Measurements from ENCODE around the gene FSIP1.

FSIP1 gene

DNA sequence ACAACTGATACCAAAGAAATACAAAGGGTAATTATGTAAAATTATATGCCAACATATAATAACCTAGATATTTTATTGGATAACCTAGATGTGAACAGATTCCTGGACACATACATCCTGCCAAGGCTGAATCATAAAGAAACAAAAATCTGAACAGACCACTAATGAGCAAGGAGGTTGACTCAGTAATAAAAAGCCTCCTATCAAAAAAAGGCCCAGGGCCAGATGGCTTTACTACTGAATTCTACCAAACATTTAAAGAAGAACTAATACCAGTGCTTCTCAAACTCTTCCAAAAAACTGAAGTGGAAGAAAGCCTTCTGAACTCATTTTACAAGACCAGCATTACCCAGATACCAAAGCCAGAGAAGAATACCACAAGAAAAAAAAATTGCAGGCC, 169.4 kb downstream of the FSIP1 start:
- peak; percentile 32 for DNase-seq

DNA sequence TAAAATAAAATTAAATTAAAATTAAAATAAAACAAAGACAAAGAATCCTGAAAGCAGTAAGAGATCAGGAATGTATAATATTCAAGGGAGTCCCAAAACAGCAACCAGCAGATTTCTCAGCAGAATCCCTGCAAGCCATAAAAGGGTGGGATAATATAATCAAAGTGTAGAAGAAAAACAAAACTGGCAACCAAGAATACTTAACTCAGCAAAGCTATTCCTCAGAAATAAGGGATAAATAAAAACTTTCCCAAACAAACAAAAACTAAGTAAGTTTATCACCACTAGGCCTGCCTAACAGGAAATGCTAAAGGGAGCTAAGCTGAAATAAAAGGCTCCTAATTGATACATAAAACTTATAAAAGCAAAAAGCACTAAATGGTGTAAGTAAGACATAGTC, 172.0 kb downstream of the FSIP1 start:
- DNase-seq, result no peak

DNA sequence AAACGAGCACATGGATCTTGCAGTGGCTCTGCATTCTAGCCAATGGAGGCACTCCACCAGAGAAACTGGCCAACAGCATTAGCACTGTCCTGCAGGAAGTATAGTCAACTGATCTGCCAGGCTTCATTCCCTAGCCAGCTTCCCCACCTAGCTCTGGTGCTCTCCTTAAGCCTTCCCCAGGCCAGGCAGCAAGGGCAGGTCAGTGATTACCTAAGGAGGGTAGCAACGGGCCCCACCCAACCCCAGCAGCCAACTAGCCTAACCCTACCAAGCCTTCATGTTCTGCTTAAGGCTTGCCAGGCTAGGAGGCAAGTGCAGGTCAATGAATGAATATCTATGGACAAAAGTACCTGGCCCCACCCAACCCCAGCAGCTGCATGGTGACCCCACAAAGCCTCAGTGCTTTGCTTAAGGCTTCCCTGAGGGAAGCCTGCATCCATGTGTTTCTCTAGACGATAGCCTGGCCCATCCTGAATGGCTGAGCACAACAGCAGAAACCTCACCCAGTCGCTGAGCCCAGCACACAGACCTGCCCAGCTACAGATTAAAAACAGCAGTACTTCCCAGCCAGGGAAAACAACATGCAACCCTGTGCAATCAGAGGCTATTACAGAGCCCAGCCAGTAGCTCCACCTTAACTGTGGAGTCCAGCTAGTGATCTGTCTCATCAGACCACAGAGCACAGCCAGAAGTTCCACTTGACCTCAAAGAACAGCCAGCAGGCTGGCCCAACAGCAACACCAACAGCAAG, 173.3 kb downstream of the FSIP1 start:
- DNase-seq, result no peak

GRCh38 chr15:39608185-39609139, 174.2 kb downstream of the FSIP1 start:
- DNase-seq, result no peak

DNA sequence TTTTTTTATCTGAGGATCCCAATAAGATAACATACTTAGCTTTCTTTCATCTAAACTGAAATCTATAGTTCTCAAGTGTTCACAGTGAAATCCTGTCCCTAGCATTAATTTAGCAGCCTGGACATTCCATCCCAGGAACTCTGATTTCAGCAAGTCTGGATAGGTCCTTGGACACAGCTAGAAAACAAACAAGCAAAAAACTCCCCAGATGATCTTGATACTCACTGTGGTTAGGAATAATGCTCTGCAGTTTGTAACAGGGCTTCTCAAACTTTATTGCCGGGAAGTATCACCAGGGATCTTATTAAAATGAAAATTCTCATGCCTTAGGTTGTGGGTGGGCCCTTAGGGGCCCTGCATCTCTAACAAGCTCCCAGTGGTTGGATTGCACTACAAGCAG, 177.5 kb downstream of the FSIP1 start:
- DNase-seq, result no peak

DNA sequence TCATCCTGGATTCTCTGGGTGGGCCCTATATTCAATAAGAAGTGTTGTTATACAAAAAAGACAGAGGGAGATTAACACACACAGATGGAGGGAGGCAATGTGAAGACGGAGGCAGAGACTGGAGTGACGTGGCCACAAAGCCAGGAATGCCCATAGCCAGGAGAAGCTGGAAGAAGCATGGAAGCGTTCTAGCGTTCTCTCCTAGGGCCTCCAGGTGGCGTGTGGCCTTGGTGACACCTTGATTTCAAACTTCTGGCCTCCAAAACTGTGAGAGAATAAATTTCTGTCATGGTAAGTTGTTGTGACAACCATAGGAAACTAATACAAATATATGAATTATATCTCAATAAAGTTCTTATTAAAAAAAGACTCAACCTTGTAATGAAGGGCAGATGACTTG, 180.5 kb downstream of the FSIP1 start:
- DNase-seq, result no peak

DNA sequence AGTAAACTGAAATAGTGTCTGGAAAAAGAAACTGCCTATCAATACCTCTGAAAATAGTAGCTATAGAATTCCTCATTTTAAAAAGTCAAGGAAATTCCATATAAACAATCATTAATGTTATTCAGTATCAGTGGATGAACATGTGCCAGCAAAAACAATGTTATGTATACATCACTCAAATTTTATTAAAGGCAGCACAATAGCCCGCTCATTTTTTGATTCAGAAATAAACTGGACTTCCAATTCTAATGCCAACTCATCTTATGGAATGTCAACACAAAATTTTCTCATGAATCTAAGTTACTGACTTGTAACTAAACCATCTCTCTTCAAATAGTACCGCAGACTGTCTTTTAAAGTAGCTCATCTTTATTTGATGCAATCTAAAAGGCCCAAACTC, 182.8 kb downstream of the FSIP1 start:
- DNase-seq, result peak; percentile 44

DNA sequence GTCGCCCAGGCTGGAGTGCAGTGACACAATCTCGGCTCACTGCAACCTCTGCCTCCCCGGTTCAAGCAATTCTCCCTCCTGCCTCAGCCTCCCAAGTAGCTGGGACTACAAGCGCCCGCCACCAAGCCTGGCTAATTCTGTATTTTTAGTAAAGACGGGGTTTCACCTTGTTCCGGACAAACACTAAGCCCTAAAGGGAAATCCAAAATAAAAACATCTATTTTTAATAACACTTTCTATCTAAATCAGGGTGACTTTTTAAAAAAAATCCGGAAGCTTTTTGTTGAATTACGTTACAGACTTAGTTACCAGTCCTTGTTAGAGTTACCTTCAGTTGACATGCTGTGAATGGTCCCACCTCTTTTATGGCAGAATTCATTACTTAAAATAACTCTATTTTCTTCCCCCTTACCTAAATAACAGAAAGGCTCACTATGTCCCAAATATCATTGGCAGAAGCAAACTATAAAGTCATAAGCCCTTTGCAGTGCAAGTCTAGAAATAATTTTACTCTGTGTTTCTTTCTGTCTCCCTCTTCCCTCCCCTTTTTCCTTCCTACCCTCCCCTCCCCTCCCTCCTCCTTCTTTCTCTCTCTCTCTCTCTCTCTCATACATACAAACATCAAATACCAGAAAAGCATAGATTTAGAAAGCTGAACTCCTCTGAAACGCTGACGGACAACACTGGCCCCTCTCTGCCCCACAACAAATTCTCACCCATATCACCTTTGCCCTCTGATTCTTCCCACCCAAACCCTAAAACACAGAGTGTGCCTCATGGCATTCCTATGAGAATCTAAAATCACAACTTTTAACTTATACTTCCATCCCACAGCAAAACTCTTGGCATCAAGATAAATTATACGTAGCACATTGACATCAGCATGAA, 183.4 kb downstream of the FSIP1 start:
- DNase-seq, result peak; percentile 13

- DNase-seq, result peak; percentile 29
Measured at GRCh38 chr15:39598186-39598850, 184.3 kb downstream of the FSIP1 start.

DNA sequence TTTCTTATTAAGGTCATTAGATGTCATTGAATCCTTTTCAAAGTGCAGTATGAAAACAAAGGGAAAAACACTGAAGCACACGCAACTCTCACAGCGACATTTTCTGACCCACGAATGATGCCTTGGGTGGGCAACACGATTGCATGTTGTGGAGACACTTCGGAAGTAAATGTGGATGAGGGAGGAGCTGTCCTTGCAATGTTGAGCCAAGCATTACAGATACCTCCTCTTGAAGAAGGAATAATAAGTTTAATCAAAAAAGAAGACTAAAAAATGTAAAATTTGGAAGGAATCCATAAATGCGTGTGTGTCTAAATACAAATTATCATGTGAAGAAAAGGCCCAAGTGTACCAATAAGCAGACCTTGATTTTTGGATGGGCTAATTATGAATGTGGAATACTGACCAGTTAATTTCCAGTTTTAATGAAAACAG, 184.9 kb downstream of the FSIP1 start:
- peak; percentile 29 for DNase-seq

- no peak for DNase-seq
Measured at GRCh38 chr15:39597336-39597735, 185.3 kb downstream of the FSIP1 start.

DNA sequence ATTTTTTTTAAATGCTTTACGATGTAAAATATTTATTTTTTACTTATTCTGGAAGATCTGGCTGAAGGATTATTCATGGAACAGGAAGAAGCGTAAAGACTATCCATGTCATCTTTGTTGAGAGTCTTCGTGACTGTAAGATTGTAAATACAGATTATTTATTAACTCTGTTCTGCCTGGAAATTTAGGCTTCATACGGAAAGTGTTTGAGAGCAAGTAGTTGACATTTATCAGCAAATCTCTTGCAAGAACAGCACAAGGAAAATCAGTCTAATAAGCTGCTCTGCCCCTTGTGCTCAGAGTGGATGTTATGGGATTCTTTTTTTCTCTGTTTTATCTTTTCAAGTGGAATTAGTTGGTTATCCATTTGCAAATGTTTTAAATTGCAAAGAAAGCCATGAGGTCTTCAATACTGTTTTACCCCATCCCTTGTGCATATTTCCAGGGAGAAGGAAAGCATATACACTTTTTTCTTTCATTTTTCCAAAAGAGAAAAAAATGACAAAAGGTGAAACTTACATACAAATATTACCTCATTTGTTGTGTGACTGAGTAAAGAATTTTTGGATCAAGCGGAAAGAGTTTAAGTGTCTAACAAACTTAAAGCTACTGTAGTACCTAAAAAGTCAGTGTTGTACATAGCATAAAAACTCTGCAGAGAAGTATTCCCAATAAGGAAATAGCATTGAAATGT, 186.1 kb downstream of the FSIP1 start:
- no peak for DNase-seq

GRCh38 chr15:39595338-39596221, 187.1 kb downstream of the FSIP1 start:
- DNase-seq, result peak; percentile 18

DNA sequence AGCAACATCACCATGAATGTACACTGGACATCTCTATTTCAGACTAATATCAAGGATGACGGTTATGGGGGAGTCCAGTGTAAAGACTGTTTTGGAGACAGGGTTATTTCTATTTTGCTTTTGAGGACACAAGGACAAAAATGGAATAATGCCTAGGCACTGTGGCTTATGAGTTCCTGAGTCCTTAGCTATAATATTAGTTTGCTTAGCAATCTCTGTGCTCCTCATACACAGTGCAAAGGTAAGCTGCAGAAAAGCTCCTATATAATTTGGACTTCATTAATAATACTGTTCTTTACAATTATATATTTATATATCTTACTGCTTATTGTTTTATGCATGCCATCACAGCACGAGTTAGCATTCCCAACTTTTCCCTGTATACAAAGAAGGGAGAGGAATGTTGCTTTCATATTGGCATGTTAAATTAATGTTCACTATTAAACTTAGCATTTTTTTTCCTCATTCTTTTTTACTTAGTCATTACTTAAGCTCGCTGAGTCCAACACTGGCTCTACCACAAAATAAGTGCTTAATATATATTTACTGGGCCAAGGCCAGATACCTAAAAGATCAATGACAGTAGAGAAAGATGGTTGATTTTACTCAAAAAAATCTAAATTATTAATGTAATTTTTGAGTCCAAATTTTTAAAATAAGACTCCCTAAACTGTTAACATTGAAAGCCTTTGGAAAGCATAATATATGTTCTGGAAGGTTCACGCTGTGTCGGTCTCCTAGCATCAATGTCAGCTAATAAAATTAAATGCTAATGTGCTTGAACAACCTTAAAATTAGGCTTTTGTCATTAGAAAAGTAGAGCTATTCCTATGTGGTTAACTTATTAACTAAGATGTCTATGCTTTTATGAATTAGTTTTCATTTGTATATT, 187.9 kb downstream of the FSIP1 start:
- DNase-seq, result peak; percentile 70

- peak; percentile 29 for DNase-seq
Measured at GRCh38 chr15:39593656-39594445, 188.8 kb downstream of the FSIP1 start.

DNA sequence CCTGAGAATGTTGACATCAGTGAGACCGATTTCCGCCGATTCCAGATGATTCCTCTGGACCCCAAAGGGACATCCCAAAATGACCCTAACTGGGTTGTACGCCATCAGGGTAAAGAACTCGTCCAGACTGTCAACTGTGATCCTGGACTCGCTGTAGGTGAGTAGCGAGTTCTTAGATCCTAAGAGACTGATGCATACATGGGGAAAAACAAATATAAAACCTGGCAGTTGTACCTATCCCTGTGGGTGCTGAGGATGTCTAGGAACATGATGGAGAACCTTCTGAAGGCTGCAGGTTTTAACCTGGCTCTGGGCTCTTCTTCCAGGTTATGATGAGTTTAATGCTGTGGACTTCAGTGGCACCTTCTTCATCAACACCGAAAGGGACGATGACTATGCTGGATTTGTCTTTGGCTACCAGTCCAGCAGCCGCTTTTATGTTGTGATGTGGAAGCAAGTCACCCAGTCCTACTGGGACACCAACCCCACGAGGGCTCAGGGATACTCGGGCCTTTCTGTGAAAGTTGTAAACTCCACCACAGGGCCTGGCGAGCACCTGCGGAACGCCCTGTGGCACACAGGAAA, 189.5 kb downstream of the FSIP1 start:
- peak; percentile 11 for DNase-seq

- DNase-seq, result peak; percentile 54
Measured at GRCh38 chr15:39592500-39592899, 190.1 kb downstream of the FSIP1 start.

DNA sequence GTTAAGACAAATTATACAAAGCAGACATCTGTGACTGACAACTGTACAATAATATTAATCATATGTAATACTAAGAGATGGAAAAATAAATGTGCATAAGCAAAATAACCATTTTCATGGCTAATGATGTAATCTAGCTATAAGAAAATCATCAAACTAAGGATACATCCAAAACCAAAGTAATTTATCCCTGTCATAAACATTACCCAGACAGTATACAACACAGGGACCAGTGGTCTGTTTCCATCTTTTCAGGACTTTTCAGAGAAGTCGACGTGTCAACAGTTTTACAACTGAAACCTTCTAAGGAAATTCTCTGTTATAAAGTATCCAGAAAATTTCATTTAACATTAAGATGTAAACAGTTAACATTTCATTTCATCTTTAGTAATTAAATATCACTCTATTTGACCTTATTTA, 190.7 kb downstream of the FSIP1 start:
- peak; percentile 14 for DNase-seq

All from EL (cell line).